ENCODE data around the gene RSPO1. TPM values are rescaled to one million over a fixed set of nuclear protein-coding genes. Genes with fewer than 3 reads are reported as not detected.

RSPO1 gene
- total RNA-seq, 1 experiment from 2014 or later = 0.18 TPM

DNA sequence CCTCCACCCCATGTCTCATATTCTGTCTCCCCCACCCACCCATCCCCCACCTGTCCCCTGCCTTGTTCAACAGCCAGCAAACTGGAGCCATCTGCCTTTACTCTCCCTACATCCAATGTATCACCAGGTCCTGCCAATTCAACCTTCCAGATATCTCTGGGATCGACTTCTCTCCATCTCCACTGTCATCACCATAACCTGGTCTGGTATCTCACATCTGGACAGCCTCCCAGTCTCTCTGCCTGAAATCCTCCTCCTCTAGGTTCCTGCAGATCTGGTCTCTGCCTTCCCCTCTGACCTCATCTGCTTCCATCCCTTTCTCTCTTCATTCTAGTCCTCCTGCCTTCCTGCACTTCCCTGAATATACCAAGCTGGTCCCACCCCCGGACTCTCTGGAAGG is 35.4 kb upstream of the RSPO1 start:
- in situ Hi-C loops (cut with HindIII; ENCODE audit: low pct_unique_long_range_greater_than_20kb, low sequenced_read_pairs) = no loop called here

DNA sequence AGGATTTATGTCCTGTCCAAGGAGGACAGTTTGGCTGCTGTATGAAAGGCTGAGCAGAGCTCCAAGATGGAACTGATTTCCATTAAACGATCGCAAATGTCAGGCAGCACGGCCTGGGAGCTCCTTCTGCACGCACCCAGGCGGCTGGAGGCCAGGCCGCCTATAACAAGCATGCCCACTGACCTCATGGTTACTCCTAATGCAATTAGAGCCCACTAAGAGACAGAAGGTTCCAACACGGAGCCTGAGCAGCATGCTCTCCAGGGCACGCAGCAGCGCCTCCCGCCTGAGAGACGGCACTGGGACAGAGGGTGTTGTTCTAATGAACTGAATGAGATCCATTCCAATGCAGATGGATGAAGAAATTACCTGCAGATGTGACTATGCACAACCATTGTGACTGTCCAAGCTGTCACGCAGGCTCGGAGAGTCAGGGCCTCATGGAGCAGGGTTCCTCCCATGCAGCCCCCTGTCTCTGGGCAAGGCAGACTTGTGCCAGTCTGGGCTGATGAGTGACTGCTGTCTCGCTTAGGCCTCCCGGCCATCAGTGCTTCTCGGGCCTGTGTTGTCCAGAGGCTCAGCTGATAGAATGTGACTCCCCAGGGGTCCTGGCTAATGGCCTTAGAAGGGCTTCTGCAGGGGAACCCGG is 32.5 kb upstream of the RSPO1 start:
- ATAC-seq = no peak
- in situ Hi-C loops (cut with HindIII; ENCODE audit: low pct_unique_long_range_greater_than_20kb, low sequenced_read_pairs) = no loop called here
- Histone ChIP-seq H3K9me3 (ENCODE audit: control insufficient read depth, insufficient read depth, low read depth, low read length) (no peaks in the 10 kb centered on the region), H3K27ac (ENCODE audit: low read length) (no peak overlapping the region), H3K36me3 (ENCODE audit: control insufficient read depth, insufficient read depth, low read length) (no peaks in the 10 kb centered on the region), H3K4me1 (ENCODE audit: control insufficient read depth, insufficient read depth, low read length) (peaks cover under 1% of the 10 kb centered on the region; the same call in 1 of the 2 replicates), H3K4me3 (ENCODE audit: low read depth in 2 of 2, low read length in 2 of 2) (no peak overlapping the region), H3K27me3 (ENCODE audit: control insufficient read depth, insufficient read depth, low read length) (peaks cover 7% of the 10 kb centered on the region)
- no peak for DNase-seq (ENCODE audit: low read depth, low spot score)
- ChIA-PET POLR2A (no interaction called here), CTCF (no interaction called here)
- no TSS peak for BruUV-seq (replicated peaks)
- intact Hi-C loops (cut with micrococcal nuclease; ENCODE audit: unreplicated experiment) = no loop called here
- no peak for TF ChIP-seq SIN3A (IDR thresholded peaks at IDR 0.05; ENCODE audit: borderline replicate concordance, insufficient read depth, low read depth, low read length)
- TF ChIP-seq, protein P1, sequence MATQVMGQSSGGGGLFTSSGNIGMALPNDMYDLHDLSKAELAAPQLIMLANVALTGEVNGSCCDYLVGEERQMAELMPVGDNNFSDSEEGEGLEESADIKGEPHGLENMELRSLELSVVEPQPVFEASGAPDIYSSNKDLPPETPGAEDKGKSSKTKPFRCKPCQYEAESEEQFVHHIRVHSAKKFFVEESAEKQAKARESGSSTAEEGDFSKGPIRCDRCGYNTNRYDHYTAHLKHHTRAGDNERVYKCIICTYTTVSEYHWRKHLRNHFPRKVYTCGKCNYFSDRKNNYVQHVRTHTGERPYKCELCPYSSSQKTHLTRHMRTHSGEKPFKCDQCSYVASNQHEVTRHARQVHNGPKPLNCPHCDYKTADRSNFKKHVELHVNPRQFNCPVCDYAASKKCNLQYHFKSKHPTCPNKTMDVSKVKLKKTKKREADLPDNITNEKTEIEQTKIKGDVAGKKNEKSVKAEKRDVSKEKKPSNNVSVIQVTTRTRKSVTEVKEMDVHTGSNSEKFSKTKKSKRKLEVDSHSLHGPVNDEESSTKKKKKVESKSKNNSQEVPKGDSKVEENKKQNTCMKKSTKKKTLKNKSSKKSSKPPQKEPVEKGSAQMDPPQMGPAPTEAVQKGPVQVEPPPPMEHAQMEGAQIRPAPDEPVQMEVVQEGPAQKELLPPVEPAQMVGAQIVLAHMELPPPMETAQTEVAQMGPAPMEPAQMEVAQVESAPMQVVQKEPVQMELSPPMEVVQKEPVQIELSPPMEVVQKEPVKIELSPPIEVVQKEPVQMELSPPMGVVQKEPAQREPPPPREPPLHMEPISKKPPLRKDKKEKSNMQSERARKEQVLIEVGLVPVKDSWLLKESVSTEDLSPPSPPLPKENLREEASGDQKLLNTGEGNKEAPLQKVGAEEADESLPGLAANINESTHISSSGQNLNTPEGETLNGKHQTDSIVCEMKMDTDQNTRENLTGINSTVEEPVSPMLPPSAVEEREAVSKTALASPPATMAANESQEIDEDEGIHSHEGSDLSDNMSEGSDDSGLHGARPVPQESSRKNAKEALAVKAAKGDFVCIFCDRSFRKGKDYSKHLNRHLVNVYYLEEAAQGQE (IDR thresholded peaks at IDR 0.05; ENCODE audit: insufficient read depth in 1 of 2, low read depth in 2 of 2, low read length in 1 of 2) = no peak
- no peak for TF ChIP-seq TCF7L2 (IDR thresholded peaks at IDR 0.05; ENCODE audit: low read depth, low read length)
- no peak for TF ChIP-seq POLR2AphosphoS5 (IDR thresholded peaks at IDR 0.05; ENCODE audit: low read depth, low read length)
- TF ChIP-seq, protein P2, sequence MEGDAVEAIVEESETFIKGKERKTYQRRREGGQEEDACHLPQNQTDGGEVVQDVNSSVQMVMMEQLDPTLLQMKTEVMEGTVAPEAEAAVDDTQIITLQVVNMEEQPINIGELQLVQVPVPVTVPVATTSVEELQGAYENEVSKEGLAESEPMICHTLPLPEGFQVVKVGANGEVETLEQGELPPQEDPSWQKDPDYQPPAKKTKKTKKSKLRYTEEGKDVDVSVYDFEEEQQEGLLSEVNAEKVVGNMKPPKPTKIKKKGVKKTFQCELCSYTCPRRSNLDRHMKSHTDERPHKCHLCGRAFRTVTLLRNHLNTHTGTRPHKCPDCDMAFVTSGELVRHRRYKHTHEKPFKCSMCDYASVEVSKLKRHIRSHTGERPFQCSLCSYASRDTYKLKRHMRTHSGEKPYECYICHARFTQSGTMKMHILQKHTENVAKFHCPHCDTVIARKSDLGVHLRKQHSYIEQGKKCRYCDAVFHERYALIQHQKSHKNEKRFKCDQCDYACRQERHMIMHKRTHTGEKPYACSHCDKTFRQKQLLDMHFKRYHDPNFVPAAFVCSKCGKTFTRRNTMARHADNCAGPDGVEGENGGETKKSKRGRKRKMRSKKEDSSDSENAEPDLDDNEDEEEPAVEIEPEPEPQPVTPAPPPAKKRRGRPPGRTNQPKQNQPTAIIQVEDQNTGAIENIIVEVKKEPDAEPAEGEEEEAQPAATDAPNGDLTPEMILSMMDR (IDR thresholded peaks at IDR 0.05) = no peak

More for the DNA sequence above, 35.4 kb upstream of the RSPO1 start:
- ChIA-PET CTCF (no interaction called here), POLR2A (no interaction called here)
- no peak for DNase-seq (ENCODE audit: low read depth, low spot score)
- no peak for ATAC-seq
- Histone ChIP-seq H3K4me3 (ENCODE audit: low read depth in 2 of 2, low read length in 2 of 2) (no peak overlapping the region), H3K27me3 (ENCODE audit: control insufficient read depth, insufficient read depth, low read length) (peaks cover 8% of the 10 kb centered on the region), H3K9me3 (ENCODE audit: control insufficient read depth, insufficient read depth, low read depth, low read length) (no peaks in the 10 kb centered on the region), H3K4me1 (ENCODE audit: control insufficient read depth, insufficient read depth, low read length) (no peaks in the 10 kb centered on the region), H3K27ac (ENCODE audit: low read length) (no peak overlapping the region), H3K36me3 (ENCODE audit: control insufficient read depth, insufficient read depth, low read length) (no peaks in the 10 kb centered on the region)
- BruUV-seq (replicated peaks) = no TSS peak
- no peak for TF ChIP-seq TCF7L2 (IDR thresholded peaks at IDR 0.05; ENCODE audit: low read depth, low read length)
- TF ChIP-seq, protein P2 (IDR thresholded peaks at IDR 0.05) = no peak
- TF ChIP-seq POLR2AphosphoS5 (IDR thresholded peaks at IDR 0.05; ENCODE audit: low read depth, low read length) = no peak
- no peak for TF ChIP-seq SIN3A (IDR thresholded peaks at IDR 0.05; ENCODE audit: borderline replicate concordance, insufficient read depth, low read depth, low read length)
- TF ChIP-seq, protein P1 (IDR thresholded peaks at IDR 0.05; ENCODE audit: insufficient read depth in 1 of 2, low read depth in 2 of 2, low read length in 1 of 2) = no peak
- intact Hi-C loops (cut with micrococcal nuclease; ENCODE audit: unreplicated experiment) = no loop called here

All from Panc1 (cell line).